ENCODE measurements around the gene CHKB. TPM values are rescaled to one million over a fixed set of nuclear protein-coding genes. Genes with fewer than 3 reads are reported as not detected.

Gene CHKB
- total RNA-seq, 4 donors from 2014 or later: 47.0 to 71.3 (median 66.4) TPM

DNA sequence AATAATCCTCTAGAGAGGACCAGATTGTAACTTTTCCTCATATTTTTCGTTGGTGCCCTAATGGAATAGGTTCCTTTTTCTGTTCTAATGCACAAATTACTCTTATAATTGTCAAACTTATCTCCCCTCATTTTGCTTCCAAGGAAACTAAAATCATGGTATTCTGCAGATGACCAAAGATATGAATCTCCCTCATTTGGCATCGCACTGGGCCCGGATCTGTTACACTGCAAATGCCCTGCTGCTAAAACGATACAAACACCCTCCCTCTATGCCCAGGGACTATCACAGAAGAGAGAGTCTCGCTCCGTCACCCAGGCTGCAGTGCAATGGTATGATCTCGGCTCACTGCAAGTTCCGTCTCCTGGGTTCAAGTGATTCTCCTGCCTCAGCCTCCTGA is 29.3 kb downstream of the CHKB start:
- WGBS, 2 donors: 80% methylated on average over 8 of the region's 8 CpGs
- H3K4me3 ChIP-seq (ENCODE audit: low read depth, poor library complexity, severe bottlenecking): no peak overlapping the region
- intact Hi-C loops (cut with DNase I; ENCODE audit: low total_unique reads): no loop called here
- TF ChIP-seq POLR2A (IDR thresholded peaks at IDR 0.05): no peak
- TF ChIP-seq, protein P1, sequence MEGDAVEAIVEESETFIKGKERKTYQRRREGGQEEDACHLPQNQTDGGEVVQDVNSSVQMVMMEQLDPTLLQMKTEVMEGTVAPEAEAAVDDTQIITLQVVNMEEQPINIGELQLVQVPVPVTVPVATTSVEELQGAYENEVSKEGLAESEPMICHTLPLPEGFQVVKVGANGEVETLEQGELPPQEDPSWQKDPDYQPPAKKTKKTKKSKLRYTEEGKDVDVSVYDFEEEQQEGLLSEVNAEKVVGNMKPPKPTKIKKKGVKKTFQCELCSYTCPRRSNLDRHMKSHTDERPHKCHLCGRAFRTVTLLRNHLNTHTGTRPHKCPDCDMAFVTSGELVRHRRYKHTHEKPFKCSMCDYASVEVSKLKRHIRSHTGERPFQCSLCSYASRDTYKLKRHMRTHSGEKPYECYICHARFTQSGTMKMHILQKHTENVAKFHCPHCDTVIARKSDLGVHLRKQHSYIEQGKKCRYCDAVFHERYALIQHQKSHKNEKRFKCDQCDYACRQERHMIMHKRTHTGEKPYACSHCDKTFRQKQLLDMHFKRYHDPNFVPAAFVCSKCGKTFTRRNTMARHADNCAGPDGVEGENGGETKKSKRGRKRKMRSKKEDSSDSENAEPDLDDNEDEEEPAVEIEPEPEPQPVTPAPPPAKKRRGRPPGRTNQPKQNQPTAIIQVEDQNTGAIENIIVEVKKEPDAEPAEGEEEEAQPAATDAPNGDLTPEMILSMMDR (IDR thresholded peaks at IDR 0.05): no peak
- no peak for DNase-seq (ENCODE audit: low spot score in 2 of 2)

- 95 to 96% methylated on average over 11 of the region's 11 CpGs for WGBS, 2 donors
- intact Hi-C loops (cut with DNase I; ENCODE audit: low total_unique reads): no loop called here
- DNase-seq (ENCODE audit: low spot score in 2 of 2): no peak
- TF ChIP-seq, protein P1 (IDR thresholded peaks at IDR 0.05): no peak
- no peak for TF ChIP-seq POLR2A (IDR thresholded peaks at IDR 0.05)
- H3K4me3 ChIP-seq (ENCODE audit: low read depth, poor library complexity, severe bottlenecking): no peak overlapping the region
Observed at GRCh38 chr22:50551160-50551752, 31.4 kb downstream of the CHKB start.

GRCh38 chr22:50550395-50550794 is 32.3 kb downstream of the CHKB start:
- TF ChIP-seq, protein P1 (IDR thresholded peaks at IDR 0.05): no peak
- no peak for TF ChIP-seq POLR2A (IDR thresholded peaks at IDR 0.05)
- WGBS, 2 donors: 79 to 87% methylated on average over 8 of the region's 8 CpGs
- H3K4me3 ChIP-seq (ENCODE audit: low read depth, poor library complexity, severe bottlenecking): no peak overlapping the region
- no peak for DNase-seq (ENCODE audit: low spot score in 2 of 2)
- intact Hi-C loops (cut with DNase I; ENCODE audit: low total_unique reads): no loop called here

GRCh38 chr22:50548921-50549790 is 33.5 kb downstream of the CHKB start:
- WGBS, 2 donors: 80 to 84% methylated on average over 37 to 41 of the region's 68 CpGs
- DNase-seq (ENCODE audit: low spot score in 2 of 2): no peak
- H3K4me3 ChIP-seq (ENCODE audit: low read depth, poor library complexity, severe bottlenecking): no peak overlapping the region
- TF ChIP-seq, protein P1 (IDR thresholded peaks at IDR 0.05): no peak
- TF ChIP-seq POLR2A (IDR thresholded peaks at IDR 0.05): no peak
- intact Hi-C loops (cut with DNase I; ENCODE audit: low total_unique reads): no loop called here

- 27 to 58% methylated on average over 7 to 26 of the region's 56 CpGs for WGBS, 2 donors
- DNase-seq (ENCODE audit: low spot score in 2 of 2): no peak
Observed at GRCh38 chr22:50548040-50548920, 34.4 kb downstream of the CHKB start.

More at GRCh38 chr22:50548040-50548920, 34.4 kb downstream of the CHKB start:
- no peak for TF ChIP-seq POLR2A (IDR thresholded peaks at IDR 0.05)
- TF ChIP-seq, protein P1 (IDR thresholded peaks at IDR 0.05): no peak
- intact Hi-C loops (cut with DNase I; ENCODE audit: low total_unique reads): no loop called here
- no peak overlapping the region for H3K4me3 ChIP-seq (ENCODE audit: low read depth, poor library complexity, severe bottlenecking)
